Measurements from ENCODE around the gene SSBP4.

DNA sequence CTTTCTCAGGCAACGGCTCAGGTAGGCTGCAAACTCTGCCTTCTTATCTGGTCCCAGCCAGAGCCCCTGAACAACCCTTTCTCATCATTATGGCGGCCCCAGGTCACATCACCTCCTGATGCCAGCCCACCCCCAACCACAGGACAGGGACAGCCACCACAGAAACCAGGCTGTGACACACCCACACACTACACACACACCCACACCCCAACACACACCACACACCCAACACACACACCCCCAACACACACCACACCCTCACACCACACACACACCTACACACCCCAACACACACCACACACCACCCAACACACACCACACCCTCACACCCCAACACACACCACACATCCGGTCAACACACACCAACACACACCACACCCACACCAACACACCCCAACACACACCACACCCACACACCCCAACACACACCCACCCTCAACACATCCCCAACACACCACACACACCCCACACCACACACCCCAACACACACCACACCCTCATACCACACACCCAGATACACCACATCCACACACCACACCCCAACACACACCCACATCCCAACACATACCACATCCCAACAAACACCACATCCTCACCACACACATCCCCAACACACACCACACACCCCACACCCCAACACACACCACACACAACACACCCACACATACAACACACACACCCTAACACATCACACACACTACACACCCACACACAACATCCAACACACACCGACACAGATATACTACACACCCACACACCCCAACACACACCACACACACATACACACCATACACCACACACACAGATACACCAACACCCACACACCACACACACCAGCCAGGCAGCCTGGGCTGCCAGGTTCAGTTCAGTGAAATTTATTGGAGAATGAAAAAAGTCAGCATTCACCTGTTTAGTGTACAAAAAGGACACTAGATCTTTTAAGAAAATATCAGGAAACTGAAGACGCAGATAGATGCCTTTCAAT is 22.9 kb downstream of the SSBP4 start:
- TF ChIP-seq, protein P1, sequence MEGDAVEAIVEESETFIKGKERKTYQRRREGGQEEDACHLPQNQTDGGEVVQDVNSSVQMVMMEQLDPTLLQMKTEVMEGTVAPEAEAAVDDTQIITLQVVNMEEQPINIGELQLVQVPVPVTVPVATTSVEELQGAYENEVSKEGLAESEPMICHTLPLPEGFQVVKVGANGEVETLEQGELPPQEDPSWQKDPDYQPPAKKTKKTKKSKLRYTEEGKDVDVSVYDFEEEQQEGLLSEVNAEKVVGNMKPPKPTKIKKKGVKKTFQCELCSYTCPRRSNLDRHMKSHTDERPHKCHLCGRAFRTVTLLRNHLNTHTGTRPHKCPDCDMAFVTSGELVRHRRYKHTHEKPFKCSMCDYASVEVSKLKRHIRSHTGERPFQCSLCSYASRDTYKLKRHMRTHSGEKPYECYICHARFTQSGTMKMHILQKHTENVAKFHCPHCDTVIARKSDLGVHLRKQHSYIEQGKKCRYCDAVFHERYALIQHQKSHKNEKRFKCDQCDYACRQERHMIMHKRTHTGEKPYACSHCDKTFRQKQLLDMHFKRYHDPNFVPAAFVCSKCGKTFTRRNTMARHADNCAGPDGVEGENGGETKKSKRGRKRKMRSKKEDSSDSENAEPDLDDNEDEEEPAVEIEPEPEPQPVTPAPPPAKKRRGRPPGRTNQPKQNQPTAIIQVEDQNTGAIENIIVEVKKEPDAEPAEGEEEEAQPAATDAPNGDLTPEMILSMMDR (IDR thresholded peaks at IDR 0.05), result no peak
- TF ChIP-seq POLR2A (IDR thresholded peaks at IDR 0.05), result no peak

All from lower leg skin (tissue), 3 donors.